GM18517 (cell line): ENCODE data around the gene RNLS.

Experiments used
- ATAC-seq: cut with Tn5 transposase; IDR thresholded peaks from one replicate; pipeline ENCODE4 v1.9.1; 2021; ENCODE audit warnings: mild to moderate bottlenecking, moderate library complexity; ENCODE audit not compliant: unreplicated experiment

Gene RNLS

DNA sequence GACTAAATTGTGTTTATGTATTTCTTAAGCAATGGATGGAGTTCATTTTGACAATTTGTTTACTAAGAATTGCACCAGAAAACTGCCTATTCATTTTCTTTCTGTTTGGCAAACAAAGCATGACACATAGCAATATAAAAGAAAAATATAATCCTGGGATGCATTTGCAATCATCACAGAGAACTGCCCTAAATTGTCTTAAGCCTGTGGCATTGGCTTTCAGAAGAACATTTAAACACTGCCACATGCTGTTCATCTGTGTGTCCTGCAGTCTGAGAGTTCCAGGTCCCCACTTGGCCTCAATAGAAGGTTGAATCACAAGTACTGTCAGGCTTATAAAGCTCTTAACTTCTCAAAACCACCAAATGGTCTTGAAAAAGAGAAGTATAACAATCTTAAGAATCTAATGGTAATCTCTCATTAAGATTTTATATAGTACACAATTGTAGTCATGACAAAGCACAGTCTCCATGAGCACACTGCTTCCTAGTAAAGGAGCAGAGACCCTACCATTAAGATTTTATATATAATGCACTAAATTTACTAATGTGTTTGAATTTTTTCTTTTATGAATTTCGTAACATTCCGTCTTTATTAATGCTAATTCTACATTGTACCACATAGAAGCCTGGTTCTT lies 29.9 kb downstream of the RNLS start:
- ATAC-seq = no peak

DNA sequence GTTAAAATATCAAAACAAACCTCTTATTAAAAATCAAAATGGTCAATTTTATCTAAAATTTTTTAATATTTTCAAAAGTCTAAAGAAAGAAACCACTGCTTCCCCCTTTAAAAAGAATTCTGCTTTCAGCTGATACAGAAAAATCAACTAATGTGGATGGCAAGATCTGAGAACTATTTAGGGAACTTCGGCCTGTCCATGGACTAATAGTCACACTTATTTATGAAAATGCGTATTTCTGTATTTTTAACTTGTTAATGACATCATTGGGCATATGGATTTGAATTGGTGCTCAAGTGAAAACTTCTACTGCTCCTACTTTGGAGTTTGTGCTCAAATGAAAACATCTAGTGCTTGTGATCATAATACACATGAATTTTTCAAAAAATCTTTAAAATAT lies 31.9 kb downstream of the RNLS start:
- no peak for ATAC-seq

DNA sequence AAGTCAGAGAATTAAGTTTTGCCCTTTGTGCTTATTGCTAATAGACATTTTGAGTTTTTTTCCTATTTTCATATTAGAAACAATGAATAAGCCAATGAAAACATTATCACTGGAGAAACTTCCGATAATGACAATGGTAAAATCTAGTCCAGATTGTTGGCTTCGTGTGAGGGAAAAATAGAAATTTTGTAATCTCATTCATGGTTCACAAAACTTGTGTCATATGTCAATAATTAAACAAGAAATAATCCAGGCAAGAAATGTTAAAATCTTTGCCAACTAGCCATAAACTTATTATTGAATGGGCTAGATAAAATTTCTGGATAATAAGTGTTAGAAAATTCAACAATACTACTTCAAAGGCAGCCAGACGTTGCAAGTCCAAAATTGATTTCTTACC lies 36.6 kb downstream of the RNLS start:
- no peak for ATAC-seq

DNA sequence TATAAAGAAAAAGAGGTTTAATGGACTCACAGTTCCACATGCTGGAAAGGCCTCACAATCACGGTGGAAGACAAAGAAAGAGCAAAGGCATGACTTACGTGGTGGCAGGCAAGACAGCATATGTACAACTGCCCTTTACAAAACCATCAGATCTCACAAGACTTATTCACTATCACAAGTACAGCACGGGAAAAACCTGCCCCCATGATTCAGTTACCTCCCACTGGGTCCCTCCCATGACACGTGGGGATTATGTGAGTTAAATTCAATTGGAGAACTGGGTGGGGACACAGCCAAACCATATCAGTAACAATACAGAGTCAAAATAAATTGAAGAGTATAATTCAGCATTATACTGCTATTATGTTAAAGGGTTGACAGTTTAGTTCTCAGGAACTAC lies 37.8 kb downstream of the RNLS start:
- no peak for ATAC-seq

DNA sequence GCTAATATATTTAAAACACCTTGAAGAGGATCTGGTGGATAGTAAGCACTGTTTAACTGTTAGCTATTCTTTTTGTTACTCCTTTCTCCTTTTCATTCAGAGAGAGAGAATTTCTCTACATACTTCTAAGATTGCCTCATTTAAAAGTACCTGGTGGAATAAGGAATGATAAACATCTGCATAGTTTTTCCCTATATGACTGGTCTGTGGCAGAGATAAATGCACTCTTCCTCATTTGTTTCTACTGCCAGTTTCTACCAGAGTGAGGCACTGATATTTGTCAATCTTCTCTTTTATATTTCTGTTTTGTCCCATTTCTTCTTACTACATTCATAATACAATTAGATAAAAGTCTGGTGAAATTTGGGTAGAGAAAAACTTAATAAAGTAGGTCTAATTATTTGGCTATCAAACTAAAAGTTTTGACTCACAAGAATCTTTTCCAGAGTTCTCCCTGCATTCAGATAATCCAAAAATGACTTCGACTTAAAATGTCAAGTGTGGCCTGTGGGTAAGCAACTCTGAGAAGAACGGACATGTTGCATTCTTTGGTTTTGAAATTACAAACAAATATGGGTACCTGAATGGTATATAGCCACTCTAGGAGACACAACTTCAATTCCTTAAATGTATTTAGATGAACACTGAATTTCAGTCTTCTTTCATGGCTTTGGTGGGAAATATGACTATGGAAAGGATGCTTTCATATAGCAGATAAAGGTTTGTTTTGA lies 38.8 kb downstream of the RNLS start:
- ATAC-seq = no peak

DNA sequence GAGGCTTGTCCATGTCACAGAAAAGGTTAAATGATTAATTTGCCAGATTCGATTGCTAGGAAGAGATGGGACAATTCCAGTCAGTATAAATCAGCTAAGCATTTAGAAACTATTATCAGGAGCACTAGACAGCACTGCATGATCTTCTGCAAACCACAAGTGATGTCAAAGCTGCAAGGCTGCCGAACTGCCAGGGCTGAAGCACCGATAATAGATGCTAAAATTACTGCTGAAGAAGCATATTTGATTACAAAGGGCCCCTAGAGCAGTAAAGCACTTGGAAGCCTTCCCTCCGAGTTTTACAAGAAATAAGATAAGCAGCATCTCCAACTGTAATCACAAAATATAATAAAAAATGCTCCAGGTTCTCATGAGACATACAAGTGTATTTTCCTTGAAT lies 40.6 kb downstream of the RNLS start:
- no peak for ATAC-seq

DNA sequence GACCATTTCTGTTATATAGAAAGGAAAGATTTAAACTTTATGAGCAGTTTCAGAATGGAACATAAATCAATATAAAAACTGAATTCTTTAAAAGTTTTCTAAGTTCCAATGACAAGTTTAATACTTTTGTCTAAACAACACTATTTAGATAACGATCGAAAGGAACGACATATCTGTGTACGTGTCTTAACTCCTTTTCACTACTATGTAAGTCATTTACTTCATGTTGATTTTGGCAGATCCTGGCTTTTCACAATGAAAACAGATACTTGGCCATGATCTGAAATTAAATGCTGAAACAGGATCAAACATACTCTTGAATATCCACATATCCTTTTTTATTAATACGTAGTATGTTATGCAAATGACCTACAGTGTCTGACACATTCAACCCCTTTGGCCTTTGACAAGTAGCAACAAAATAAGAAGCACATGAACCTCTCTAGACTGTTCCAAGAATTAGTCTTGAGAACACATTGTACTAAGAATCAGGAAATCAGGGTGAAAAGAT lies 41.9 kb downstream of the RNLS start:
- ATAC-seq = no peak

DNA sequence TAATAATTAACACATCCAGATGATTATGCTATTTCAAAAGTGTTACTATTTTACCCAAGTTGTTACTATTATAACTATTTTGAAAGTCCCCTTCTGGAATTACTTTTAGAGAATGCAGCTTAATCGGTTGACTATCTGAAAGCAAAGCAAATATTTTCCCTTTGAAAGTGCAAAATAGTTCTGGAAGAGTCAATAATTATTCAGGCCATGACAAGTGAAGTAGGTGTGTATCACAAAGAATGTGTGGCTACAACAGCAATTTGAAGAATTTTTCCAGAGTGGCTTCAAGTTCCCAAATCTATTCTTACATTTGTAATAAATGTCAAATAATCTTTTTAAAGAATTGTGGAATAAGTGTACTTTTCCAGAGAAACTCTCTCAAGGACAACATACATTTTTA lies 42.8 kb downstream of the RNLS start:
- no peak for ATAC-seq

DNA sequence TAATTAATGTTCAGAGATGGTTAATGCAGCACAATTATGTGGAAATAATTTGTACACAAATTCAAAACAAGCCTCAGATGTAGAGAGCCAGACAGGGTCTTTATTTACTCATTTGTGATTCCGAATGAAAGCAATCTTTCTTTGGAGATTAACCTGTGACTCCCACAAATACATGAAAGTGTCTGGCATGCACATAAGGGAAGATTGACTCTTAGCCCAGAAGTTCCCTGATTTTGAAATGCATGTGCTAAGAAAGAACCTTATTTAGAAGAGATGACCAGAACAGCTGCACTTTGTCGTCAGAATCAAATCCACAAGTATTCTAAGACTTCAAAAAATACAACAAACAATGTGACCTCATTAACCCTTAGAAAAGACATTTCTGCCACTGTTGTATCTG lies 45.1 kb downstream of the RNLS start:
- no peak for ATAC-seq

DNA sequence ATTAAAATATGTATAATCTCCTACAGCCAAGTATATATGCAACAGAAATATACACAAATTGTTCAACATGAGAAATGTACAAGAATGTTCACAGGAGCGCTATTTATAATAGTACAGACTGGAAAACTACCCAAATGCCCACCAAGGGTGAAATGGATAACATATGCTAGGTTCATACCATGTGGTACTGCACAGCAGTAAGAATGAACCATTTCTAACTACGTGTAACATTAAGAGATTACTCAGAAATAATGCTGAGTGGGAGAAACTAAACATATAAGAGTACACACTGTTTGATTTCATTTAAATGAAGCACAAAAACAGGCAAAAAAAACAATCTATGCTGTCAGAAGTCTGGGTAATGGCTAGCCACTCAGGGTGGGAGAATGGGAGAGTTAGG lies 45.8 kb downstream of the RNLS start:
- ATAC-seq = no peak

DNA sequence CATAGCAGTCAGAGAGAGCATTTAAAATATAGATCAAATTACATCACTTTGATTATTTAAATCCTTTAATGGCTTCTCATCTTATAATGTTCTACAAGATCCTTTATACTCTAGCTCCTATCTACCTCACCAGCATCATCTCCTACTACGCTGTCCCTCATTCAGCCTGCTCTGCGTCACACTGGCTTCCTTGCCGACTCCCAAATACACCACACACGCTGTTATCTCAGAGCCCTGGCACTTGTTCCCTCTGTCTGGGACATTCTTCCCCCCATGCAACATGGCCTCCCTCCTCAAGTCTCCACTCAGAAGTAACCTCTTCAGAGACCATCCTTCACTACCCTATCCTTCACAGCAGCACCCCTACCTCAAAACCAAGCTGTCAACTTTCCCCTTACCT lies 46.7 kb downstream of the RNLS start:
- ATAC-seq = no peak

DNA sequence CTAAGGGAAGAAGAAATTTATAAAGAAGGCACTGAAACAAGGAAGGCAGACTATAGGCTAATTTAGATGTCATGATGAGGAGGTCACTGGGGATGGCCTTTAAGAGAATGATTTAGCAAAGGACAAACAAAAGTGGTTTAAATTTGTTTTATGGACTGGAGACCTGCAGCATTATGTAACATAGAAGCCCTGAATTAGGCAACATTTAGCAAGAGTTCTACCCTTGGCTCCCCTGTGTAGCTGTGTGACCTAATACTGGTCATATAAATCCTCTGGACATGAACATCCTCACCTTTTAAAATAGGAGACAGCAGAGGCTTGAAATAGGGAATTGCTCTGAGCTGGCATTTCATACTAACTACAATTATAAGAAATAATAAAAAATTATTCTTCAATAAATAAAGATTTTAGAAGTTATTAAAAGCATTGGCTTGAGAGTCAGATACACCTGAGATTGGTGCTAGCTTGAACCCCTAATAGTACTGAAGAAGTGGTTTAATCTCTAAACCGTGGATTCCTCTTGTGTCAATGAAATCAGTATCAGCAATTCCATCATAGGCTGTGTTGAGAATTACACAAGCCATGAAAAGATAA lies 48.9 kb downstream of the RNLS start:
- ATAC-seq = no peak

DNA sequence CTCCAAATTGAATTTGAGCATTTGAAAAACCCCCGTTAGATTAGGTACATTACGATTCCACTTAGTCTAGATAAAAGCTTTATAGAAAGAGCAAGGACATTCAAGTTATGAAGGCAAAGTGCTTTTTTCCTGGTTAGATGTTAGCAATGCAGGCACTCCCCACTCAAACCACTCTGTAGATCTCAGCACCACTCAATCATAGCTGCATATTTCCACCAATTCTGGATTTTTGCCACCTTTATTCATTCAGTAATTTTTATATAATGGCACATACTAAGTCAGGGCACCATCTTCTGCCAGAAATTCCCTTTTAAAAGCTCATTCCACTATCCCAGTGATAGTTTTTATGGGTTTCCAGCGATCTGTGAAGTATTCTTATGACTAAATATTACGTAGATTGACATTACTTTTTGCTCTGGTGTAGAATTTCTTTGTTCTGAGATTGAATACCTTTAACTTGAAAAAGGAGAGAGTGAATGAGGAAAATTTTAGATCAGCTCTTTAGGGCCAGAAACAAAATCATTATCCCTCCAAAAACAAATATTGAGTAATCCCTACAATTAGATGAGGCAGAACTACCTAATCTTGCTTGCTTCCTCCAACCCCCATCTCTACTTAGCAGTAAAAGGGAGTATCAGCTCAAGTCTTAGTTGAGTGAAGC lies 51.6 kb downstream of the RNLS start:
- ATAC-seq = no peak

DNA sequence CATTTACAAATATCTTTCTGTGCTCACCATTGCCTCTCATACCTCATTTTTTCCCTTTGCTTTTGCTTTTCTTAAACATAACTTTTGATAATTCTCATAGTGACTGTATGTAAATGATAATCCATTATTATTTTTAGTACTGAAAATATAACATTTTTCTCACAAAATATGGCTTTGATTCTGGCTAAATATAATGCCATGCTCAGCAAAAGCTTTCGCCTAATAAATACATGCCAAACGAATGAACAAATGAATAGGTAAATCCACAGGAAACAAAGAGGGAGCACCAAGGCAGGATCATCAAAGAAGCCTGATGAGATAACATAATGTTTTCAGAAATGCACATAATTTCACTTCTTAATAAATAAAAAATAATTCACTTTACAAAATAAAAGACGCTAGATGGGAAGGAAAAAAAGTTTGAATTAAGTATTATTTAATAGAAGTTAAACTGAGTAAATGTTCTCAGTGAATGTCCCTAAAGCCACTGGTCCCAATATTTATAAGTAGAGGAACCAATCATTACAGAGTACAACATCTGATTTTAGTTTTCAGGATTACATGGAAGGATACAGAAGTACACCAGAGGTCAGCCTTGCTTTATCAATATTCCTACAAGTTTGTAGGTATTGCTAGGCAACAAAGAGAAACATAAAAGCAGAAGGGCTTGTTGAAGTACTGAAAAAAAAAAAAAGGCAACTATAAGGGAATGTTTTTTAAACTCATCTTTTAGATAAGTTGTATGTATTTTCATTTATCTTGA lies 52.3 kb downstream of the RNLS start:
- no peak for ATAC-seq

DNA sequence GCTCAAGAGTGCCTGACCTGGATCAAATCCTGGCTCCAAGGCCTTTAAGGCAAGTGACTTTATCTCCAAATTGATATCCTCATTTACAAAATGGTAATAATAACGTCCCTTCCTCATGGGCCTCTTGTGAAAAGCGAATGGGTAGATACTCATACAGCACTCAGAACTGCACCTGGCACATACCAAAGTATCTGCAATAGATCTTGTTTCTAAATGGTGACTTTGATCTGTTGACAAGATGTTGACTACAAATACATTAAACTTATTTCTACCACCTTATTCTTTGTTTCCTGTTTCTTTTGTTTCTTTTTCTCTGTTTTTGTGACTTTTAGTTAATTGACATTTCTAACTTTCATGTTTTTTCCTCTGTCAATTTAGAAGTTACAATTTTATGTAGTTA lies 53.0 kb downstream of the RNLS start:
- ATAC-seq = no peak

DNA sequence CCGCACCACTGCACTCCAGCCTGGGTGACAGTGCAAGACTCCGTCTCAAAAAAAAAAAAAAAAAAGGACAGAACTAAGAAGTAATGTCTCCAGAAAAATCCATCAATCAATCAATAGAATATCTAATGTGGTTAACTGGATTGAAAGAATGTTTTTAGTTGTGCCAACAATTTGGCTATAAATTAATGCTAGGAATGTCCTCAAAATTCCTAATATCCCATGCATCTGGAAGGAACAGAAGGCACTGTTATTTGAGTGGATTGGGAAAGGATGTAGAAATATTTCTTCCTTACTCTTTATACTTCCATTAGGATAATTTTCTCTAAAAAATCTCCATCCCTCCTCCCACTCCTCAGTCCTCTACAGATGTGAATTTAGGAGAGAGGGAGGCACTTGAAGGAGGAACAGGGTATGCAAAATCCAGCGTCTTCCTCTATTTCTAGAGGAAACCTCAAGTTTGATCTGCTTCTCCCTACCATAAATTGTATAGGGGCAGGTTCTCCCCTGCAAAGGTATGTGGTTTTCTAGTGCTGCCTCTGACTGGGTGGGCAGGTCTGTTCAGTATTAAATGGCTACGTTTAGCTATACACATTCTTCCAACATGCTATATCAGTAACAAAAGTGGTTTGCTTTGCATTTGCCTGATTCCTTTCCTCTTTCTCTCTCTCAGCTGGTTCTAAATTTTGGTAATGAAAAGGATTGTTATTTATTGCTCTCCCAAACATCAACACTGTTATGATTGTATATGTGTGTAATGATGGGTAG lies 54.1 kb downstream of the RNLS start:
- no peak for ATAC-seq

DNA sequence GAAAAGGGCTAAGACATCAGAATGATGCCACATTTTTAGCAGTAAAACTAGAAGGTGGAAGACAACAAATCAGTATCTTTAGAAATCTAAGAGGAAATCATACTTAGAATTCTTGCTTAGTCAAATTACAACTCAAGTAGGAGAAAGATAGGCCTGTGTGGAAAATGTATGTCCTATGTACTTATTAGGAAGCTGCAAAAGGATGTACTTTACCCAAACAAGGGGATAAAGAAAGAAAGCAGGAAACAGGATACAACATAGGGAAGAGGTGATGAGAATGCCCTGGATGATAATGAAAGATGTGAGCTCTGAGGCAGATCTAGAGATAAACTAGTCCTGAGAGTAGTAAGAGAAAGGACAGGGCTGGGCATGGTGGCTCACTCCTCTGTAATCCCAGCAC lies 54.9 kb downstream of the RNLS start:
- no peak for ATAC-seq

DNA sequence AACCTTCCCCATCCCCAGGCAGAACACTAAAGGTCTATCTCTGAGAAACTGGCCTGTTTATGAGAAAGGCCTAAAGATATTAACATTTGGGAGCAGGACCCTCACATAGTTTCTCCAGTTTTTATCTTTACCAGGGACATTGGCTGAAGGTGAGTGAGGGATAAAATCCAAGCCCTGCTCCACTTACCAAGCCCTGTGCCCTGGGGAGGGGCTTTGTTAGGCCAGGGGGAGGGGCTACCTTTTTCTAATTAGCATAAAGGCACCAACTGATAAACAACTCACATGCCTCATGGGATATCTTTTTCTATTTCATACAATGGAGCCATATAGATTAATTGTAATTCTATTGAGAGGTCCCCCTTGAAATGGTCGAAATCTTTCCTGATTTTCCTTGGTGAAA lies 55.9 kb downstream of the RNLS start:
- ATAC-seq = no peak

DNA sequence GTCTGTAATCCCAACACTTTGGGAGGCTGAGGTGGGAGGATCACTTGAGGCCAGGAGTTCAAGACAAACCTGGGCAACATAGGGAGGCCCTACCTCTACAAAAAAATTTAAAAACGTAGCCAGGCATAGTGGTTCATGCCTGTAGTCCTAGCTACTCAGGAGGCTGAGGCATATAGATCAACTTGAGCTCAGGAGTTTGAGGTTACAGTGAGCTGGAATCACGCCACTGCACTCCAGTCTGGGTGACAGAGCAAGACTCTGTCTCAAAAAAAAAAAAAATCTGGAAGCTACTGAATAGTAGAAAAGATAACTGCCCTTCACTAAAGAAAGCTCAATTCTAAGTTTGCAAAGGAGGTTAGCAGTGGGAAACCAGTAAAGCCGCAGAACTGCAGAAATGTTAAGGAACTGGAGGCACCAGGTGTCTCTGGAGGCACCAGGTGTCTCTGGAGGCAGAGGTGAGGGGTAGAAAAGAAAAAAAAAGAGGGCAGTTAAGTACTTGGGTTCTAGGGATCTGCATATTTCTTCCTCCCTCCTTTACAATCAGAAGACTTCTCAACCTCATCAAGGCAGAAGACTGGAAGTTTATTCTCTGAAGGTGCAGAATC lies 56.5 kb downstream of the RNLS start:
- no peak for ATAC-seq
